ENCODE data around the gene KRT17.
"Not testable (repeated sequence)": the region's sequence is repeated elsewhere in the genome, so short reads cannot be mapped to it uniquely, and the experiment has no call there.

KRT17 gene

GRCh38 chr17:41614098-41614497 is 10.3 kb downstream of the KRT17 start:
- peaks cover 16% of the 10 kb centered on the region; the same call in 1 of the 2 replicates for H3K27me3 ChIP-seq (ENCODE audit: low read depth, low read length)
- no peak for TF ChIP-seq CTCF (IDR thresholded peaks at IDR 0.05; ENCODE audit: low read depth, low read length)
- no peak for TF ChIP-seq EZH2phosphoT487 (IDR thresholded peaks at IDR 0.05; ENCODE audit: low read depth)
- H4K20me1 ChIP-seq (ENCODE audit: insufficient read depth, low read length), result no peaks in the 10 kb centered on the region
- H3K4me1 ChIP-seq (ENCODE audit: low read length), result no peaks in the 10 kb centered on the region
- no peak overlapping the region for H3K9ac ChIP-seq (ENCODE audit: low read length)
- H2AFZ ChIP-seq (ENCODE audit: low read depth, low read length), result no peak overlapping the region
- no peak overlapping the region for H3K4me3 ChIP-seq (ENCODE audit: low read length)
- H3K36me3 ChIP-seq (replicated peaks; ENCODE audit: low read depth, low read length), result no peaks in the 10 kb centered on the region
- H3K9me3 ChIP-seq (ENCODE audit: insufficient read depth, low read length), result no peaks in the 10 kb centered on the region
- H3K79me2 ChIP-seq (ENCODE audit: low read length), result no peaks in the 10 kb centered on the region
- H3K4me2 ChIP-seq (ENCODE audit: low read length), result no peak overlapping the region
- H3K27ac ChIP-seq (ENCODE audit: low read length), result no peak overlapping the region

- Histone ChIP-seq H4K20me1 (ENCODE audit: insufficient read depth, low read length) (no peaks in the 10 kb centered on the region), H3K9me3 (ENCODE audit: insufficient read depth, low read length) (no peaks in the 10 kb centered on the region), H3K4me1 (ENCODE audit: low read length) (no peaks in the 10 kb centered on the region), H3K79me2 (ENCODE audit: low read length) (no peaks in the 10 kb centered on the region), H3K4me2 (ENCODE audit: low read length) (no peak overlapping the region), H3K4me3 (ENCODE audit: low read length) (no peak overlapping the region), H2AFZ (ENCODE audit: low read depth, low read length) (no peak overlapping the region), H3K27ac (ENCODE audit: low read length) (no peak overlapping the region), H3K36me3 (replicated peaks; ENCODE audit: low read depth, low read length) (no peaks in the 10 kb centered on the region), H3K27me3 (ENCODE audit: low read depth, low read length) (peaks cover 16% of the 10 kb centered on the region; the same call in 1 of the 2 replicates), H3K9ac (ENCODE audit: low read length) (no peak overlapping the region)
- TF ChIP-seq EZH2phosphoT487 (IDR thresholded peaks at IDR 0.05; ENCODE audit: low read depth), result no peak
These were observed 10.9 kb downstream of the KRT17 start for GRCh38 chr17:41613277-41614082.

- peaks cover 13% of the 10 kb centered on the region; the same call in 1 of the 2 replicates for H3K27me3 ChIP-seq (ENCODE audit: low read depth, low read length)
- not testable (repeated sequence) for H2AFZ ChIP-seq (ENCODE audit: low read depth, low read length); H3K36me3 ChIP-seq (replicated peaks; ENCODE audit: low read depth, low read length); H3K27ac ChIP-seq (ENCODE audit: low read length); H3K4me3 ChIP-seq (ENCODE audit: low read length); H3K4me2 ChIP-seq (ENCODE audit: low read length); H3K79me2 ChIP-seq (ENCODE audit: low read length); H4K20me1 ChIP-seq (ENCODE audit: insufficient read depth, low read length); H3K9me3 ChIP-seq (ENCODE audit: insufficient read depth, low read length); H3K4me1 ChIP-seq (ENCODE audit: low read length); H3K9ac ChIP-seq (ENCODE audit: low read length)
These were observed 11.8 kb downstream of the KRT17 start, which contains the start of gene KRT16 for GRCh38 chr17:41612376-41613160. KRT16 (minus strand) TSS chr17:41612767; CDS start chr17:41612688, 79 bp downstream.

- H3K4me3 ChIP-seq (ENCODE audit: low read length), result no peak overlapping the region
These were observed 13.3 kb downstream of the KRT17 start for GRCh38 chr17:41610965-41611640.

GRCh38 chr17:41610061-41610517 is 14.3 kb downstream of the KRT17 start:
- not testable (repeated sequence) for H3K9me3 ChIP-seq (ENCODE audit: insufficient read depth, low read length); H3K27ac ChIP-seq (ENCODE audit: low read length); H3K79me2 ChIP-seq (ENCODE audit: low read length); H3K9ac ChIP-seq (ENCODE audit: low read length); H3K4me3 ChIP-seq (ENCODE audit: low read length); H3K27me3 ChIP-seq (ENCODE audit: low read depth, low read length); H2AFZ ChIP-seq (ENCODE audit: low read depth, low read length); H3K4me2 ChIP-seq (ENCODE audit: low read length); H3K4me1 ChIP-seq (ENCODE audit: low read length); H4K20me1 ChIP-seq (ENCODE audit: insufficient read depth, low read length); H3K36me3 ChIP-seq (replicated peaks; ENCODE audit: low read depth, low read length)

More at GRCh38 chr17:41610965-41611640, 13.3 kb downstream of the KRT17 start:
- Histone ChIP-seq H3K27ac (ENCODE audit: low read length) (no peak overlapping the region), H3K9ac (ENCODE audit: low read length) (no peak overlapping the region), H3K36me3 (replicated peaks; ENCODE audit: low read depth, low read length) (no peaks in the 10 kb centered on the region), H2AFZ (ENCODE audit: low read depth, low read length) (no peak overlapping the region), H3K9me3 (ENCODE audit: insufficient read depth, low read length) (no peaks in the 10 kb centered on the region), H3K4me1 (ENCODE audit: low read length) (no peaks in the 10 kb centered on the region), H3K27me3 (ENCODE audit: low read depth, low read length) (peaks cover 7% of the 10 kb centered on the region; the same call in 1 of the 2 replicates), H4K20me1 (ENCODE audit: insufficient read depth, low read length) (no peaks in the 10 kb centered on the region), H3K4me2 (ENCODE audit: low read length) (no peak overlapping the region), H3K79me2 (ENCODE audit: low read length) (no peaks in the 10 kb centered on the region)
- TF ChIP-seq CTCF (IDR thresholded peaks at IDR 0.05; ENCODE audit: low read depth, low read length) (no peak), EZH2phosphoT487 (IDR thresholded peaks at IDR 0.05; ENCODE audit: low read depth) (no peak)

GRCh38 chr17:41606930-41607329 is 17.4 kb downstream of the KRT17 start:
- not testable (repeated sequence) for H3K36me3 ChIP-seq (replicated peaks; ENCODE audit: low read depth, low read length); H3K4me1 ChIP-seq (ENCODE audit: low read length); H3K79me2 ChIP-seq (ENCODE audit: low read length); H3K9me3 ChIP-seq (ENCODE audit: insufficient read depth, low read length); H2AFZ ChIP-seq (ENCODE audit: low read depth, low read length); H3K27me3 ChIP-seq (ENCODE audit: low read depth, low read length); H3K4me3 ChIP-seq (ENCODE audit: low read length); H4K20me1 ChIP-seq (ENCODE audit: insufficient read depth, low read length); H3K27ac ChIP-seq (ENCODE audit: low read length); H3K4me2 ChIP-seq (ENCODE audit: low read length); H3K9ac ChIP-seq (ENCODE audit: low read length)

Measured in OCI-LY3 (cell line).